Measurements from ENCODE around the gene PDK1. TPM values are rescaled to one million over a fixed set of nuclear protein-coding genes. Genes with fewer than 3 reads are reported as not detected.

PDK1 gene
- total RNA-seq, 1 donor from 2014 or later, result 10.5 TPM

- no peak for DNase-seq (ENCODE audit: extremely low spot score, unreplicated experiment)
- Mint-ChIP-seq H3K36me3 (no peaks in the 10 kb centered on the region), H3K9me3 (no peaks in the 10 kb centered on the region), H3K27ac (peak overlapping the region; percentile 95), H3K4me1 (ENCODE audit: unreplicated experiment) (peaks cover 32% of the 10 kb centered on the region), H3K27me3 (peaks cover 8% of the 10 kb centered on the region), H3K4me3 (peak overlapping the region; percentile 94)
- TF ChIP-seq, protein P1, sequence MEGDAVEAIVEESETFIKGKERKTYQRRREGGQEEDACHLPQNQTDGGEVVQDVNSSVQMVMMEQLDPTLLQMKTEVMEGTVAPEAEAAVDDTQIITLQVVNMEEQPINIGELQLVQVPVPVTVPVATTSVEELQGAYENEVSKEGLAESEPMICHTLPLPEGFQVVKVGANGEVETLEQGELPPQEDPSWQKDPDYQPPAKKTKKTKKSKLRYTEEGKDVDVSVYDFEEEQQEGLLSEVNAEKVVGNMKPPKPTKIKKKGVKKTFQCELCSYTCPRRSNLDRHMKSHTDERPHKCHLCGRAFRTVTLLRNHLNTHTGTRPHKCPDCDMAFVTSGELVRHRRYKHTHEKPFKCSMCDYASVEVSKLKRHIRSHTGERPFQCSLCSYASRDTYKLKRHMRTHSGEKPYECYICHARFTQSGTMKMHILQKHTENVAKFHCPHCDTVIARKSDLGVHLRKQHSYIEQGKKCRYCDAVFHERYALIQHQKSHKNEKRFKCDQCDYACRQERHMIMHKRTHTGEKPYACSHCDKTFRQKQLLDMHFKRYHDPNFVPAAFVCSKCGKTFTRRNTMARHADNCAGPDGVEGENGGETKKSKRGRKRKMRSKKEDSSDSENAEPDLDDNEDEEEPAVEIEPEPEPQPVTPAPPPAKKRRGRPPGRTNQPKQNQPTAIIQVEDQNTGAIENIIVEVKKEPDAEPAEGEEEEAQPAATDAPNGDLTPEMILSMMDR (conservative IDR thresholded peaks at IDR 0.05), result no peak
Observed at GRCh38 chr2:172555272-172555521, 693 bp upstream of the PDK1 start.

DNA sequence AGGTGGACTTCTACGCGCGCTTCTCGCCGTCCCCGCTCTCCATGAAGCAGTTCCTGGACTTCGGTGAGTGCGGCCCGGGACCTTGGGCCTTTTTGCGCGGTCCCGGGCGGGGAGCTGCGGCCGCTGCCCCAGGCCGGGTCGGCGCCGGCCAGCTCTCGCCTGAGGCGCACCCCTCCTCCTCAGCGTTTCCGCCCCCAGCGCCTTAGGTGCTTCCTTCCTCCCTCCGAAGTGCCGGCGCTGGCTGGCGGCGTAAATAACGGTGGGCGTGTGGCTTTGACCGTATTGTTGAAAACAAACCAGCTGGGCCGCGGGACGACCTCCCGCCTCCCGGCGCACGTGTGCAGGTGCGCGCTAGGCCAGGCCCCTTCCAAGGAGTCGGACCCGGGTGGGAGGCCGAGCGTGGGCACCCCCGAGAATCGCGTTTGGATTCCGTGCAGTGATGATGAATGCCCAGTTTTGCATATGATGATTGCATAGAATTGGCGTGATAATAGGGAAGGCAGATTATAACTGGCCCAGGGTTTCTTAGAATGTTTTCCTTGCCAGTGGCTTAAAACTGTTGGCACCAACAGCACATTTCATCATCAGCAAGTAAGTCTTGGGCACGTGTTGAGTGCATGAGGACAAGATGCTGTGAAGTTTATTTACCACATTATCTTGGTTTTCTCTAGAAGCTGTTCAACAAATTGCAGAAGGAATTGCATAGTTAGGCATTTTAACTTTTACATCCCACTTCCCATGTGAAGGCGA is 569 bp downstream of the PDK1 start:
- peak; percentile 75 for DNase-seq (ENCODE audit: extremely low spot score, unreplicated experiment)
- Mint-ChIP-seq H3K27me3 (peaks cover 8% of the 10 kb centered on the region), H3K4me1 (ENCODE audit: unreplicated experiment) (peaks cover 32% of the 10 kb centered on the region), H3K4me3 (peak overlapping the region; percentile 91), H3K27ac (peak overlapping the region; percentile 85), H3K9me3 (no peaks in the 10 kb centered on the region), H3K36me3 (no peaks in the 10 kb centered on the region)
- TF ChIP-seq, protein P1 (conservative IDR thresholded peaks at IDR 0.05), result no peak

DNA sequence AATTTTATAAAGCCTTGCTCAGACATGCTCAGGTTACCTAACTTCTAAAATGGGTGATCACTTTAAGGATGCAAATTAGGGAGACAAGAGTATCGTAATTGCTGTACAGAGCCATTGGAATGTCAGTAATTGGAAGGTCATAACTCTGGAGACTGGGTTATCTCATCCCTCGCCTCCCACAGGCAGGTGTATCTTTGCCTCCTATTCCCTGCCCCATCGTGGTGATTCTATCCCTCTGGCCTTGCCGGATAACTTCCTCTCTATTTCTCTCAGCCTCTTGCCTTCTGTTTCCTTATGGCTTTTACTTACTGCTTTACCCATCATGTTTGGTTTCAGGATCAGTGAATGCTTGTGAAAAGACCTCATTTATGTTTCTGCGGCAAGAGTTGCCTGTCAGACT is 2.5 kb downstream of the PDK1 start:
- Mint-ChIP-seq H3K27ac (no peak overlapping the region), H3K9me3 (no peaks in the 10 kb centered on the region), H3K4me1 (ENCODE audit: unreplicated experiment) (peaks cover 34% of the 10 kb centered on the region), H3K27me3 (peaks cover 8% of the 10 kb centered on the region), H3K36me3 (peaks cover 3% of the 10 kb centered on the region), H3K4me3 (peak overlapping the region; percentile 91)
- DNase-seq (ENCODE audit: extremely low spot score, unreplicated experiment), result no peak
- TF ChIP-seq, protein P1 (conservative IDR thresholded peaks at IDR 0.05), result no peak

GRCh38 chr2:172560721-172561120 is 4.8 kb downstream of the PDK1 start:
- no peaks in the 10 kb centered on the region for H3K9me3 Mint-ChIP-seq
- H3K36me3 Mint-ChIP-seq, result peaks cover 10% of the 10 kb centered on the region
- H3K27me3 Mint-ChIP-seq, result no peaks in the 10 kb centered on the region
- DNase-seq (ENCODE audit: extremely low spot score, unreplicated experiment), result no peak
- TF ChIP-seq, protein P1 (conservative IDR thresholded peaks at IDR 0.05), result no peak
- H3K27ac Mint-ChIP-seq, result no peak overlapping the region
- H3K4me1 Mint-ChIP-seq (ENCODE audit: unreplicated experiment), result peaks cover 29% of the 10 kb centered on the region
- H3K4me3 Mint-ChIP-seq, result no peak overlapping the region

DNA sequence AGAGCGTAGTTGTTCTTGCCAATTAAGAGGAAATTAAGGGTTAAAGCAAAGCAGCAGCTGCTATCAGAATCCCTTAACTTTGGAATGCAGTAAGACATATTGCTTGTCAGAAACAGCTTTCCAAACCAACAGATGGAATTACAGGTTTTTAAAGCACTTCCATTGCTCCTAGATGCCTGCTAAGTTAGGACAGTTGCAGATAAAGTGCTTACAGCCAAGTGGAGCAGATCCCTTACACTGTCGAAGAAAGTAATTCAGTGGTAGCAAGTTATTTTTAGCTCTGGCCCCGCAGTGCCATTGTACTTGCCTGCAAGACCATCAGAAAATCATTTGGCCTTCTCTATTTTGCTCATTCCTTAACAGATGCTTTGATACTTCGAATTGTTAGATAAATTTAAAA is 5.4 kb downstream of the PDK1 start:
- peaks cover 14% of the 10 kb centered on the region for H3K36me3 Mint-ChIP-seq
- TF ChIP-seq, protein P1 (conservative IDR thresholded peaks at IDR 0.05), result no peak
- H3K4me3 Mint-ChIP-seq, result no peak overlapping the region
- no peak for DNase-seq (ENCODE audit: extremely low spot score, unreplicated experiment)
- no peaks in the 10 kb centered on the region for H3K9me3 Mint-ChIP-seq
- no peak overlapping the region for H3K27ac Mint-ChIP-seq
- H3K27me3 Mint-ChIP-seq, result no peaks in the 10 kb centered on the region
- H3K4me1 Mint-ChIP-seq (ENCODE audit: unreplicated experiment), result peaks cover 29% of the 10 kb centered on the region
